Panc1 (cell line): Measurements from ENCODE around the gene EXD3. TPM values are rescaled to one million over a fixed set of nuclear protein-coding genes. Genes with fewer than 3 reads are reported as not detected.

Experiments used
- ATAC-seq: fragments of 200-7000 bp; cut with Tn5 transposase; 2 replicates; pipeline ENCODE4 v1.9.1; 2020; ENCODE audit warnings: mild to moderate bottlenecking, moderate library complexity
- BruUV-seq: library from RNA; stranded (reverse); fragments of 400-500 nt; replicated peaks from 2 replicates; lab custom pipeline; 2021; lab: Mats Ljungman, UMichigan
- CTCF ChIA-PET: fragments of 300-600 bp; sonication (Branson Sonifier 250); formaldehyde crosslinking; loops from one replicate; lab custom pipeline; 2022; ENCODE audit warnings: antibody characterized with exemption; lab: Charles Lee
- POLR2A ChIA-PET: fragments of 300-600 bp; sonication (Branson Sonifier 250); formaldehyde crosslinking; loops from one replicate; lab custom pipeline; 2022; ENCODE audit warnings: antibody characterized with exemption; lab: Charles Lee
- DNase-seq: peaks from one replicate; pipeline ENCODE4 v3.0.0-alpha.2; 2010; ENCODE audit warnings: low read depth, low spot score
- H3K27ac ChIP-seq: 2 replicates; pipeline ENCODE4 v1.5.1; 2011; ENCODE audit warnings: mild to moderate bottlenecking, low read length, inconsistent platforms
- H3K27me3 ChIP-seq: fragments of 200-500 bp; sonication (Bioruptor generic); 2 replicates; pipeline ENCODE4 v1.6.0; 2014; ENCODE audit warnings: low read length, inconsistent platforms; ENCODE audit not compliant: control insufficient read depth, insufficient read depth
- H3K36me3 ChIP-seq: fragments of 200-500 bp; sonication (Bioruptor generic); 2 replicates; pipeline ENCODE4 v1.5.1; 2014; ENCODE audit warnings: inconsistent platforms, mild to moderate bottlenecking, low read length, moderate library complexity; ENCODE audit not compliant: control insufficient read depth, insufficient read depth
- H3K4me1 ChIP-seq: 2 replicates; pipeline ENCODE4 v1.5.1; 2011; ENCODE audit warnings: inconsistent platforms, mild to moderate bottlenecking, low read length, moderate library complexity; ENCODE audit not compliant: control insufficient read depth, insufficient read depth
- H3K4me3 ChIP-seq, 2 experiments: 2 replicates each; pipeline ENCODE4 v1.5.1; 2011 to 2012; ENCODE audit warnings: low read depth in 2 of 2, low read length in 2 of 2, mild to moderate bottlenecking in 2 of 2, inconsistent platforms in 1 of 2, moderate library complexity in 1 of 2
- H3K9me3 ChIP-seq: fragments of 200-500 bp; sonication (Bioruptor generic); 2 replicates; pipeline ENCODE4 v1.5.1; 2014; ENCODE audit warnings: low read depth, mild to moderate bottlenecking, inconsistent platforms, low read length, moderate library complexity; ENCODE audit not compliant: control insufficient read depth, insufficient read depth
- POLR2AphosphoS5 ChIP-seq: IDR thresholded peaks from 2 replicates; pipeline ENCODE4 v1.6.1; 2012; ENCODE audit warnings: mild to moderate bottlenecking, low read depth, low read length, moderate library complexity
- SIN3A ChIP-seq: IDR thresholded peaks from 2 replicates; pipeline ENCODE4 v1.6.1; 2012; ENCODE audit warnings: low read depth, mild to moderate bottlenecking, low read length, moderate library complexity, borderline replicate concordance; ENCODE audit not compliant: insufficient read depth
- TCF7L2 ChIP-seq: IDR thresholded peaks from 2 replicates; pipeline ENCODE4 v1.6.1; 2011; ENCODE audit warnings: mild to moderate bottlenecking, low read depth, low read length, inconsistent platforms
- in situ Hi-C: cut with HindIII; loops from 2 replicates; pipeline ENCODE4 v1.10.0; 2016; ENCODE audit warnings: low sequenced_read_pairs, low pct_unique_long_range_greater_than_20kb
- intact Hi-C: fragments of 100-400 bp; cut with micrococcal nuclease; formaldehyde crosslinking; loops from one replicate; pipeline ENCODE4 v1.10.0; 2022; ENCODE audit not compliant: unreplicated experiment
- total RNA-seq: library from RNA; stranded (reverse); gene quantifications from one replicate; pipeline ENCODE4 v1.2.1, GENCODE V29; 2021; ENCODE audit not compliant: unreplicated experiment
- TF ChIP-seq, protein P1 (sequence below): fragments of 450-650 bp; IDR thresholded peaks from 2 replicates; pipeline ENCODE4 v1.5.1; 2017; ENCODE audit warnings: mild to moderate bottlenecking
- TF ChIP-seq, protein P2 (sequence below), 2 experiments: IDR thresholded peaks; 2 replicates each; pipeline ENCODE4 v1.6.1; 2011 to 2012; ENCODE audit warnings: low read depth in 2 of 2, control low read depth in 1 of 2, low read length in 1 of 2, mild to moderate bottlenecking in 1 of 2, moderate library complexity in 1 of 2; ENCODE audit not compliant: insufficient read depth in 1 of 2

Gene EXD3
- total RNA-seq, 1 experiment from 2014 or later: 9.2 TPM

DNA sequence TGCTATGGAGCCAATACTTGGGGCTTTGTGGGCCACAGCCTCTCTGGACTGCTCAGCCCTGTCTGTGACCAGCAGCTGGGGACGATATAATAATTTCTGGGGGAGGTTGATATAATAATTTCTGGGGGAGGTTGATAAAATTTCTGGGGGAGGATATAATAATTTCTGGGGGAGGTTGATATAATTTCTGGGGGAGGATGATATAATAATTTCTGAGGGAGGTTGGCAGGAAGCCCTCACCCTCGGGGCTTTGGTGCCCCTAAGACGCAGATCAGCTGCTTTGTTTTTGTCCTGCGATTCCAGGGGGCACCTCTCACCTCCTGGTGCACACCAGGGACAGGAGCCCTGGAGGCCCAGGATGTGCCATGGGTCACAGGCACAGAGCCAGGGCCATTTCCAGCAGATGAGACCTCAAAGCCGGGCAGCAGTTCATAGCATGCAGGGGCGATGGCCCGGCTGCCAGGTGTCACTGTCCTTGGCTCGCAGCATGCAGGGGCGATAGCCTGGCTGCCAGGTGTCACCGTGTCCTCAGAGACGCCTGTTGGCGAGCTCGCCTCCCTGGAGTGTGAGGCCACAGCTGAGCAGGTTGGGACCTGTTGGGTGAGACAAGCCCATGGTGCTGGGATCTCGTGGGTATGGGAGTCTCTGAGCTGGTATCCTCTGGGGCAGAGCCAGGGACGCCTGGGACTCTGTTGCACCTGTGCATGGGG, 149.2 kb downstream of the EXD3 start:
- Histone ChIP-seq H3K27ac (no peak overlapping the region), H3K36me3 (peaks cover 3% of the 10 kb centered on the region; the same call in 1 of the 2 replicates), H3K27me3 (no peaks in the 10 kb centered on the region), H3K9me3 (no peaks in the 10 kb centered on the region), H3K4me1 (peaks cover 13% of the 10 kb centered on the region), H3K4me3 (no peak overlapping the region)
- intact Hi-C loops: no loop called here
- ChIA-PET CTCF (interaction anchor here (0.7 kb wide), 1 partner anchor 19 kb away, joined by 4 read pairs; no protein-coding TSS in a partner anchor), POLR2A (no interaction called here)
- in situ Hi-C loops: no loop called here
- ATAC-seq: no peak
- no TSS peak for BruUV-seq
- no peak for DNase-seq
- TF ChIP-seq SIN3A (no peak), TCF7L2 (no peak)
- TF ChIP-seq, protein P1, sequence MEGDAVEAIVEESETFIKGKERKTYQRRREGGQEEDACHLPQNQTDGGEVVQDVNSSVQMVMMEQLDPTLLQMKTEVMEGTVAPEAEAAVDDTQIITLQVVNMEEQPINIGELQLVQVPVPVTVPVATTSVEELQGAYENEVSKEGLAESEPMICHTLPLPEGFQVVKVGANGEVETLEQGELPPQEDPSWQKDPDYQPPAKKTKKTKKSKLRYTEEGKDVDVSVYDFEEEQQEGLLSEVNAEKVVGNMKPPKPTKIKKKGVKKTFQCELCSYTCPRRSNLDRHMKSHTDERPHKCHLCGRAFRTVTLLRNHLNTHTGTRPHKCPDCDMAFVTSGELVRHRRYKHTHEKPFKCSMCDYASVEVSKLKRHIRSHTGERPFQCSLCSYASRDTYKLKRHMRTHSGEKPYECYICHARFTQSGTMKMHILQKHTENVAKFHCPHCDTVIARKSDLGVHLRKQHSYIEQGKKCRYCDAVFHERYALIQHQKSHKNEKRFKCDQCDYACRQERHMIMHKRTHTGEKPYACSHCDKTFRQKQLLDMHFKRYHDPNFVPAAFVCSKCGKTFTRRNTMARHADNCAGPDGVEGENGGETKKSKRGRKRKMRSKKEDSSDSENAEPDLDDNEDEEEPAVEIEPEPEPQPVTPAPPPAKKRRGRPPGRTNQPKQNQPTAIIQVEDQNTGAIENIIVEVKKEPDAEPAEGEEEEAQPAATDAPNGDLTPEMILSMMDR: no peak
- TF ChIP-seq, protein P2, sequence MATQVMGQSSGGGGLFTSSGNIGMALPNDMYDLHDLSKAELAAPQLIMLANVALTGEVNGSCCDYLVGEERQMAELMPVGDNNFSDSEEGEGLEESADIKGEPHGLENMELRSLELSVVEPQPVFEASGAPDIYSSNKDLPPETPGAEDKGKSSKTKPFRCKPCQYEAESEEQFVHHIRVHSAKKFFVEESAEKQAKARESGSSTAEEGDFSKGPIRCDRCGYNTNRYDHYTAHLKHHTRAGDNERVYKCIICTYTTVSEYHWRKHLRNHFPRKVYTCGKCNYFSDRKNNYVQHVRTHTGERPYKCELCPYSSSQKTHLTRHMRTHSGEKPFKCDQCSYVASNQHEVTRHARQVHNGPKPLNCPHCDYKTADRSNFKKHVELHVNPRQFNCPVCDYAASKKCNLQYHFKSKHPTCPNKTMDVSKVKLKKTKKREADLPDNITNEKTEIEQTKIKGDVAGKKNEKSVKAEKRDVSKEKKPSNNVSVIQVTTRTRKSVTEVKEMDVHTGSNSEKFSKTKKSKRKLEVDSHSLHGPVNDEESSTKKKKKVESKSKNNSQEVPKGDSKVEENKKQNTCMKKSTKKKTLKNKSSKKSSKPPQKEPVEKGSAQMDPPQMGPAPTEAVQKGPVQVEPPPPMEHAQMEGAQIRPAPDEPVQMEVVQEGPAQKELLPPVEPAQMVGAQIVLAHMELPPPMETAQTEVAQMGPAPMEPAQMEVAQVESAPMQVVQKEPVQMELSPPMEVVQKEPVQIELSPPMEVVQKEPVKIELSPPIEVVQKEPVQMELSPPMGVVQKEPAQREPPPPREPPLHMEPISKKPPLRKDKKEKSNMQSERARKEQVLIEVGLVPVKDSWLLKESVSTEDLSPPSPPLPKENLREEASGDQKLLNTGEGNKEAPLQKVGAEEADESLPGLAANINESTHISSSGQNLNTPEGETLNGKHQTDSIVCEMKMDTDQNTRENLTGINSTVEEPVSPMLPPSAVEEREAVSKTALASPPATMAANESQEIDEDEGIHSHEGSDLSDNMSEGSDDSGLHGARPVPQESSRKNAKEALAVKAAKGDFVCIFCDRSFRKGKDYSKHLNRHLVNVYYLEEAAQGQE (IDR thresholded peaks at IDR 0.05; ENCODE audit: insufficient read depth in 1 of 2, low read depth in 2 of 2, low read length in 1 of 2): no peak

DNA sequence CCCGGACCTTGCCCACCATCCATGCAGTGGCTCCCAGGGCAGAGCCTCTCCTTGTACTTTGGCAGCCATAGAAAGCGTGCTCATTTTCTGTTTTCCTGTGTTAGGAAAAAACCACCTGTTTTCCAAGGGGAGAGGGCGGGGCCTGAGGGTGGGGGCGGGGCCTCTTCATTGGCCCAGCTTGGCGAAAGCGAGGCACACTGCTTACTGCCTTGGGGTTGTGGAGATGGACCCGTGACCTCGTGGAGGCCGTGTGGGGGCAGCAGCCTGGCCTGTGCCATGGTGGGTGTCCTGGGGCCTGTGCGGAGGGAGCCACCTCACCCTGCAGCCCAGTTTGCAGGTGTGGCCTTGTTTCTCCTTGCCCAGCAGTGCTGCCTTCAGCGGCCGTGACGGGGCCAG, 149.9 kb downstream of the EXD3 start:
- intact Hi-C loops (no loop called here), in situ Hi-C loops (no loop called here)
- no TSS peak for BruUV-seq
- Histone ChIP-seq H3K9me3 (no peaks in the 10 kb centered on the region), H3K27ac (no peak overlapping the region), H3K4me3 (no peak overlapping the region), H3K27me3 (no peaks in the 10 kb centered on the region), H3K36me3 (peaks cover 3% of the 10 kb centered on the region; the same call in 1 of the 2 replicates), H3K4me1 (peaks cover 13% of the 10 kb centered on the region)
- DNase-seq (no peak), ATAC-seq (no peak)
- TF ChIP-seq, protein P2 (IDR thresholded peaks at IDR 0.05; ENCODE audit: insufficient read depth in 1 of 2, low read depth in 2 of 2, low read length in 1 of 2): no peak
- TF ChIP-seq POLR2AphosphoS5 (no peak), SIN3A (no peak), TCF7L2 (no peak)
- TF ChIP-seq, protein P1: no peak
- POLR2A ChIA-PET: no interaction called here
- CTCF ChIA-PET: no interaction called here
